Forelimb muscle (tissue), 1 donor: ENCODE data around the gene TMEM141. TPM values are rescaled to one million over a fixed set of nuclear protein-coding genes. Genes with fewer than 3 reads are reported as not detected.
"Not testable (repeated sequence)": the region's sequence is repeated elsewhere in the genome, so short reads cannot be mapped to it uniquely, and the experiment has no call there.

Source experiments
- DNase-seq: peaks from one replicate; pipeline ENCODE4 v3.0.0-alpha.2; 2013; ENCODE audit warnings: low read depth
- polyA plus RNA-seq: library from polyadenylated mRNA; unstranded; fragments of 120-200 nt; gene quantifications from one replicate; pipeline ENCODE4 v1.2.1, GENCODE V29; 2013; ENCODE audit not compliant: insufficient read length

Gene TMEM141
- polyA plus RNA-seq, 1 donor: 34.8 TPM

DNA sequence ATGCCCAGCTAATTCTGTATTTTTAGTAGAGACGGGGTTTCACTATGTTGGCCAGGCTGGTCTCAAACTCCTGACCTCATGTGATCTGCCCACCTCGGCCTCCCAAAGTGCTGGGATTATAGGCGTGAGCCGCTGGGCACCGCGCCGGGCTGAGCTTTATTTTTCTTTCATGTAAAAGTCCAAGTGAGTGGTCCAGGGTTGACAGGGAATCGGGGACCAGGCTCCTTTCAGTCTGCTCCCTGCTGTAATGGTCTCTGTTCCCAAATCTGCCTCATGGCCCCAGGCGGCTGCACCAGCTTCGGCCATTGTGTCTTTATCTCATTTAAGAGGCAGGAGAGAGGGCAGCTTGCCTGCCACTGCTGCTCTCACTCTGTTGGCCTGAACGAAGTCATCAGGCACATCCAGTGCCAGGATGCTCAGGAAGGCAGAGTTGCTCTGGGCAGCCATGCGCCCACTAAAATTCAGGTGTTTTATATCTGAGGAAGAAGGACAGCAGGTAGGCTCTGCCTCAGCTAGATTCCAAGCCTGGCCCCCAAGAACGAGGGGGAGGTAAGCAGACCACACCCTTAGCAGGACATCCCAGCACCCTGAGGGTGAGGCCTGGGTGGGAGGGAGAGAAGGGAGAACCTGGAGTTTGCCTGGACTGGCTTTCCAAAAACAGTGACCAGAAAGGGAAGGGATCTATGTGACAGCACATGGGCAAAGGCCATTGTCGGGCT lies 3.3 kb downstream of the TMEM141 start:
- DNase-seq: no peak

DNA sequence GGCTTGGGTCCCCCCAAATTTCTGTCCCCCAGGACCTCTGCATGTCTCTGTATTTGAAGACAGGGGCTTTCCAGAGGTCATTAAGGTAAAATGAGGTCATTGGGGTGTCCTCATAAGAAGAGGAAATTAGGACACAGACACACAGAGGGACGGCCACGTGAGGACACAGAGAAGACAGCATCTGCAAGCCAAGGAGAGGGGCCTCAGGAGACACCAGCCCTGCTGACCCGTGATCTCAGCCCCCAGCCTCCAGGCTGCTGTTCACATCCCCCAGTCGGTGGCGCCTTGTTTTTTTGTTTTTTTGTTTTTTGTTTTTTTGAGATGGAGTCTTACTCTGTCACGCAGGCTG lies 3.8 kb downstream of the TMEM141 start:
- DNase-seq: no peak

DNA sequence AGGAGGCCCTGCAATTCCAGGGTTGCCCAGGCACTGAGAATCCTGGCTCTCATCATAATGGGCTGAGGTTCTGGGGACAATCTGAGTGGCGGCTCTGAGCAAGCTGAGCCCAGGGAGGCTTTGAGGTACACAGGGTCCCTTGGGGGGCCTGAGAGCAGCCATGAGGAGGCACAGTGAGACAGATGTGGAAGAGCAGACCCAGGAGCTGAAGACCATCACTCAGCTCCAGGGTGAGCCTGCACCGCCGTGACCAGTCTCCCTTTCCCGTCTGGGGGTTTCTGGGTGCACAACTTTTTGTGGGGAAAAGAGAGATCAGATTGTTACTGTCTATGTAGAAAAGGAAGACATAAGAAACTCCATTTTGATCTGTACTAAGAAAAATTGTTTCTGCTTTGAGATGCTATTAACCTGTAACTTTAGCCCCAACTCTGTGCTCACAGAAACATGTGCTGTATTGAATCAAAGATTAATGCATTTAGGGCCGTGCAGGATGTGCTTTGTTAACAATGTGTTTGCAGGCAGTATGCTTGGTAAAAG lies 5.2 kb downstream of the TMEM141 start, which contains the start of gene CCDC183:
Gene CCDC183, plus strand, starts transcription at position 101 of the 537 bp plus-strand sequence. Its CDS starts 60 bp downstream, at position 161.
- no peak for DNase-seq

DNA sequence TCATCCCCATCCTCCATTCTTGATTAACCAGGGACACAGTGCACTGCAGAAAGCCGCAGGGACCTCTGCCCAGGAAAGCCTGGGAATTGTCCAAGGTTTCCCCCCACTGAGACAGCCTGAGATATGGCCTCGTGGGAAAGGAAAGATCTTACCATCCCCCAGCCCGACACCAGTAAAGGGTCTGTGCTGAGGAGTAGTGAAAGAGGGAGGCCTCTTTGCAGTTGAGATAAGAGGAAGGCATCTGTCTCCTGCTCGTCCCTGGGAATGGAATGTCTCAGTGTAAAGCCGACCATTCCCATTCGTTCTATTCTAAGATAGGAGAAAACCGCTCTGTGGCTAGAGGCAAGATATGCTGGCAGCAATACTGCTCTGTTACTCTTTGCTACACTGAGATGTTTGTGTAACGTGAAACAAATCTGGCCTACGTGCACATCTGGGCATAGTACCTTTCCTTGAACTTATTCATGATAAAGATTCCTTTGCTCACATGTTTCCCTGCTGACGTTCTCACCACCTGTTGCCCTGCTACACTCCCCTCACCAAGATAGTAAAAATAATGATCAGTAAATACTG lies 5.7 kb downstream of the TMEM141 start:
- DNase-seq: not testable (repeated sequence)

DNA sequence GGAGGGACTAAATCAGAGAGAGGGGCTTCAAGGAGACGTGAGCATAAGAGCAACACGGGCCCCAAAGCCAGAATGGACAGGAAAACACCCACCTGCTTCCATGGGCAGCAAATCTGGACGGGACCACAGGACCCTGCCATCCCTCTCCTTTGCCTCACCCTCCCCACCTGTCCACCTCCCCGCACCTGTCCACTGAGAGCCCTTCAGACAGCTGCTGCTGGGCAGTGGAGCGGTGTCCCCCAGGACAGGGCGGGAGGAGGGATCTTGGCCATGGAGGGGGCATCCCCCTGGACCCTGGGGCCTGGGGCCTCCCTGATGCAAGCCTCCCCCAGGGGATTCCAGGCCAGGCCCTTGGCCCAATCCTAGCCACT lies 7.5 kb downstream of the TMEM141 start:
- no peak for DNase-seq

DNA sequence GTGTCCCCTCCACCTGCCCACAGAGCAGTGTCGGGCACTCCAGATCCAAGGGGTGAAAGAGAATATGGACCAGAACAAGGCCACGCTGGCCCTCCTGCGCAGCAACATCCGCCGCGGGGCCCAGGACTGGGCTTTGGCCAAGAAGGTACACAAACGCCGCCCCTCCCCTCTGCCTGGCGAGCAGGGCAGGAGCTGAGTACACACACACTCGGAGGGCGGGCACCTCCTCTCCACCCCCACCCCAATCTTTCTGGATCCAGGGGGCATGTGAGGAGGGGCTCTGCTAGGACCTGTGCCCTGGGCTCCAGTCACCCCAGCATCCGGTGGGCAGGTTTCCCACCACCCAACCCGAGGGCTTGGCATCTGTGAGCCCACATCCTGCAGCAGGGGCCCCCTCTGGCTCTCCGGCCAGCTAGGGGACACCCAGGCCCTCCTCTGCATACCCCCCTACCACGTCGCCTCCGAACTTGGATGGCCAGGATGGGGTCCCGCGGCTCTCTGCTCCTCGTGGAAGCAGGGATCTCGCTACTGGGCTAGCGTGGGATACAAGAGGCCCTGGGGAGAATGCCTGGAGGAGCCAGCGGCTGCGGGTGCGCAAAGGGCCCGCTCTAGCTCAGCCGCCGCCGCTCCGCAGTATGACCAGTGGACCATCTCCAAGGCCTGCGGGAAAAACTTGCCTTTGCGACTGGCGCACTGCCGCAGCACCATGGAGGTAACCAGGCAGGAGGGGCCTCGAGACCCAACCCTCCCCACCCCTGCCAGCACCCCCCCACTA lies 8.1 kb downstream of the TMEM141 start:
- no peak for DNase-seq

DNA sequence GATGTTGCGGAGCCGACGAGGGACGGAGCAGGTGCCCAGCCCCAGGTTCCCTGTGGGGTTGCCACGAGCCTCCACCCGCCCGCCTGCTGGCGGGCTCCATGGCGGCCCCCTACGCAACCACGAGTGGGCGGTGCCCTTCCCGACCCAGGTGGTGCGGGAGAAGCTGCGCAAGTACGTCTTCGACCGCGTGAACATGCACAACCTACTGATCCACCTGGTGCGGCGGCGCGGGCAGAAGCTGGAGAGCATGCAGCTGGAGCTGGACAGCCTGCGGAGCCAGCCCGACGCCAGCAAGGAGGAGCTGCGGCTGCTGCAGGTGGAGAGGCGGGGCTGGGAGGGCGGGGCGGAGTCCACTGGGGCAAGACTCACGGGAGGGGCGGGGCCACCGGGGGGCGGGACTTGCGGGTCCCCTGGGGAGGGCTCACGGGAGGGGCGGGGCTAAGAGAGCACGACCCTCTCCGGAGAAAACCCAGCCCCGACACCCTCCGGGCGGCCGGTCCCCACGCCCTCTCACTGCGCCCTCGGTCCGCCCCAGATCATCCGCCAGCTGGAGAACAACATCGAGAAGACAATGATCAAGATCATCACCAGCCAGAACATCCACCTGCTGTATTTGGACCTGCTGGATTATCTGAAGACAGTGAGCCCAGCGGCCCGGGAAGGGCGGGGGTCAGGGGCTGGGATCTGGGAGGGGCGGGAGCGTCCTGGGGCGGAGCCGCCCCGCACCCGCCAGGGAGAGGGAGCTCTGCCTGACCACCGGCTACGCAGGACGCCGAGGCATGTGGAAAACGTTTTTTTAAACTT lies 8.9 kb downstream of the TMEM141 start:
- DNase-seq: no peak

DNA sequence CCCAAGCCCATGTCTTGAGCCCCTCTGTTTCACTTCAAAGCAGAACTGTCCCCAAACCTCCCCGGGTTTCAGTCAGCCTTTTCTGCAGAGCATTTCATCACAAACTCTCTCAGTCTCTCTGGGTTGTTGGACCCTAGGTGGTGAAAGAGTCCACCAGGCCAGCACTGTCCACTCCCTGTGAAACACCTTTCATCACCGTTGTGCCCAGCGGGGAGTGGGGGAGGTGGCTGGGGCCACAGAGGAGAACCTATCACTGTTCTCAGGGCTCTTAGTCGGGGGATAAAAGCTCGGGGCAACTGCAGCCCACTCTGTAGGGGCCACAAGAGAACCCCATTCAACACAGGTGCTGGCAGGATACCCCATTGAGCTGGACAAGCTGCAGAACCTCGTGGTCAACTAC lies 11.2 kb downstream of the TMEM141 start:
- DNase-seq: no peak

DNA sequence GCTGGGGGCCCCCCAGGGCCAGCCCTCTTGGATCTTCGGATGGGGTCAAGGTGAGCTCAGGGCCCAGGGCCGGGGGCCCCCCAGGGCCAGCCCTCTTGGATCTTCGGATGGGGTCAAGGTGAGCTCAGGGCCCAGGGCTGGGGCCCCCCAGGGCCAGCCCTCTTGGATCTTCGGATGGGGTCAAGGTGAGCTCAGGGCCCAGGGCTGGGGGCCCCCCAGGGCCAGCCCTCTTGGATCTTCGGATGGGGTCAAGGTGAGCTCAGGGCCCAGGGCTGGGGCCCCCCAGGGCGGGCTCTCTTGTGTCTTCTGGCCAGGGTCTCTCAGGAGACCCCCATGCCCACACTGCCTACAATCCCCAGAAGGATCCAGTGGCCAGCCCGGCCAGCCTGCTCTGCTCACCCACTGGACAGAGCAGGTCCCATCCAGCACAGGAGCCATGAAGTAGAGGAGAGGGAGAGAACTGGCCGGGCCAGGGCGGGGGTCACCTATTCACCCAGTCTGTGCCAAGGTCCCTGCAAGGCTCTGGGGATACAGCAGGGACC lies 11.9 kb downstream of the TMEM141 start:
- DNase-seq: not testable (repeated sequence)

DNA sequence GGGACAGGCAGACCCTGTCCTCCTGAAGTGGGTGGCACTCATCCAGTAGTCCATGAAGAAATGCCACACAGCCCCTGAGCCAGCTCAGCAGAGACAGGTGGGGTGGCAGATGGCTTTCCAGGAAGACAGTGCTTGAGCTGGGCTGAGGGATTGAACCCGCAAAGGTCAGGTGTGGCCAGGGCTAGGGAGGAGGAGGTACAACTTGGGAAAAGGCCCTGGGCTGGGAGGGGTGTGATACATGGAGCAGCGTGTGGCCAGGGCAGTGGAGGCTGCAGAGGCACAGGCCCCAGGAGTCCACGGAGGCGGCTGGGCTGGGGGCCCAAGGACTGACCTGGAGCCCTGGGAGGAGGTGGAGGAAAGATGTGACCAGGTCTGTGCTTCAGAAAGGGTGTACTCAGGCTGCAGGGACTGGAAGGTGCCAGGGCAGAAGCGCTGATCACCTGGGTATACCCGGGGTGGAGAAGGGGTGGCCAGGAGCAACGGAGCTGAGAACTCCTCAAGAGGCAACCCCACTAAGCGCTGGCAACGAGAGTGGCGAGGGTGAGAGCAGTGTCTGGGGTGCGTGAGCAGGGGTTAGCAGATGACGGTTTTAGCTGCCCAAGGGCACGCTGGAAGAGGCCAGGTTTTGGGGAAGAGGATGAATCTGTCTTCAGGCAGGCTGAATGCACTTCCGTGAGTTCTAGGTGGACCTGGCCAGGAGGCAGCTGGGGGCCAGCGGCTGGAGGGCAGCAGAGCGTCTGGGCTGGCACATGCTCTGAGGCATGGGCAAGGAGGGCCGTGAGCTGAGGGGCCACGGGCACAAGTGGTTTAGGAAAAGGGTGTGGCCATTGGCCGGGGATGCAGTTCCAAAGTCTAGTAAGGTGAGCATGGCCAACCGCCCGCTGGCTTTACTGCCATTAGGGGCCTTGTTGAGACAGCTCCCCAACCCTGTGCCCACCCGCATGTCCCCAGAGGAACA lies 12.7 kb downstream of the TMEM141 start:
- DNase-seq: no peak

DNA sequence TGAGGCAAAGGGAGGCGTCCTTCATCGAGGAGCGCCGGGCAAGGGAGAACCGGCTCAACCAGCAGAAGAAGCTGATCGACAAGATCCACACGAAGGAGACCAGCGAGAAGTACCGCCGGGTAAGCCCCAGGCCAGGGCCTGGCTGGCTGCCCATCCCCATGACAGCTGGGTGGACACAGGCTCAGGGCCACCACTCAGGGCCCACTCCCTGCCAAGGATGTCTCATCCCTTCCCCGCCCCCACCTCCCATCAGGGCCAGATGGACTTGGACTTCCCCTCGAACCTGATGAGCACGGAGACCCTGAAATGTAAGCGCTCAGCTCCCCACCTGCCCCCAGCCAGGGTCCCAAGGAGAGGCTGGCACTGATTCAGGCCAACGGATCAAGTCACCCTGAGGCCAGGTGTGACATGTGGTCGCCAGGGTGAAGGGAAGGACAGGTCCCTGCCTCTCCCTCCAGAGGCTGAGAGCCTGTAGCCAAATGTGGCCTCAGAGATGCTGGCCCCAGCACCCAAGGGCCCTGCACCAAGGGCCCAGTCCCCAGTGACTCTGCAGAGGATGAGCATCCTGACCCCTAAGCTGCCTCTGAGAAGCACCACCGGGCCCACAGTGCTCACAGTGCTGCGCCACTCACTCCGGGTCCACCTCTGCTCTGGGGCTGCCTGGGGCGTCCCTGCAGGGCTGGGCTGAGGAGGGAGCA lies 13.5 kb downstream of the TMEM141 start:
- DNase-seq: no peak

DNA sequence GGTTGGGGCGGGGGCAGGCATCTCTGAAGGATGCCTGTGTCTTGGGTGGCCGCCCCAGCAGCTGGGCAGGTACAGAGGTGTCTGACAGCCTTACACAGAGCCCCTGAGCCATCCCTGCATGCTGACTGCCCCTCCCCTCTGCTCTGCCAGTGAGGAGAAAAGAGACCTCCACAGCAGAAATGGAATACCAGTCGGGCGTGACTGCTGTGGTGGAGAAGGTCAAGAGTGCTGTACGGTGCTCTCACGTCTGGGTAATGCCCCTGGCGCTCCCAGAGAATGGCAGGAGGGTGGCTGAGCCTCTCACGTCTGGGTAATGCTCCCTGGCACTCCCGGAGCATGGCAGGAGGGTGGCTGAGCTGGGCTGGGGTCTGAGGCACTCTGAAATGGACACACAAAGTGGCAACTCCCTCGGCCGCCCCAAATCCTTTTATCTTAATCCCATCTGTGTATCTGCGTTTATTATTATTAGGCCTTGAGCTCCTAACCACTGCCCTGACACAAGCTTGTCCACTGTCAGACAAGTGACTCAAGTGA lies 14.1 kb downstream of the TMEM141 start:
- DNase-seq: no peak

DNA sequence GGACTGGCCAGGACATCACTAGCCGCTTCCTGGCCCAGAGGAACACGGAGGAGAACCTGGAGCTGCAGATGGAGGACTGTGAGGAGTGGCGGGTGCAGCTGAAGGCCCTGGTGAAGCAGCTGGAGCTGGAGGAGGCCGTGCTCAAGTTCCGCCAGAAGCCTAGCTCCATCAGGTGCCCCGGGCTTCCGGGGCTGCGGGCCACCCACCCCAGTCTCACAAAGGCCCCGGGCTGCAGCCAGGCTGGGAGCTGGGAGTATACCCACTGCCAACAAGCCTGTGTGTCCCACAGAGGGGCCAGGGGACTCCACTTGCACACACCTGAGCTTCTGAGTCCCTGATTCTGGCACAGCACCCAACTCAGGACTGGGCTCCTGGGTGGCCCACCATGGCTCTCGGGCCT lies 14.9 kb downstream of the TMEM141 start:
- DNase-seq: no peak

DNA sequence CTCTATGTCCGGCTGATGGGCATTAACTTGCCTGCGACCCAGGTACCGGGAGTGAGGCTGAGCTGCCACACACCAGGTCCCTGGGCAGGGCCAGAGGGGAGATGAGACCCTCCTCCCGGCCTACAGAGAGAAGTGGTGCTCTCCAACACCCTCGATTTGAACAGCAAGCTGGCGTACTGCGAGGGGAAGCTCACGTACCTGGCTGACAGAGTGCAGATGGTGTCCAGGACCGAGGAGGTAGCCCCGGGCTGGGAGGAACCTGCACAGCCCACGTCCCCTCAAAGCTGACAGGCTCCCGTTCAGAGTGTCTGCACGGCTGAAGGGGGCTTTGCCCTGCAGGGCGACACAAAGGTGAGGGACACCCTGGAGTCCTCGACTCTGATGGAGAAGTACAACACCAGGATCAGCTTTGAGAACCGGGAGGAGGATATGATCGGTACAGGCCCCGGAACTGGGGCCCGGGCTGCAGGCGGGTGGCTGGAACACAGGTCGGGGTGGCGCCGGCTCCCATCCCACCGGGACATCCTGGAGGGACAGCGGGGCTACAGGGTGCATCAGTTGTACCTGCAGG lies 15.6 kb downstream of the TMEM141 start:
- no peak for DNase-seq

DNA sequence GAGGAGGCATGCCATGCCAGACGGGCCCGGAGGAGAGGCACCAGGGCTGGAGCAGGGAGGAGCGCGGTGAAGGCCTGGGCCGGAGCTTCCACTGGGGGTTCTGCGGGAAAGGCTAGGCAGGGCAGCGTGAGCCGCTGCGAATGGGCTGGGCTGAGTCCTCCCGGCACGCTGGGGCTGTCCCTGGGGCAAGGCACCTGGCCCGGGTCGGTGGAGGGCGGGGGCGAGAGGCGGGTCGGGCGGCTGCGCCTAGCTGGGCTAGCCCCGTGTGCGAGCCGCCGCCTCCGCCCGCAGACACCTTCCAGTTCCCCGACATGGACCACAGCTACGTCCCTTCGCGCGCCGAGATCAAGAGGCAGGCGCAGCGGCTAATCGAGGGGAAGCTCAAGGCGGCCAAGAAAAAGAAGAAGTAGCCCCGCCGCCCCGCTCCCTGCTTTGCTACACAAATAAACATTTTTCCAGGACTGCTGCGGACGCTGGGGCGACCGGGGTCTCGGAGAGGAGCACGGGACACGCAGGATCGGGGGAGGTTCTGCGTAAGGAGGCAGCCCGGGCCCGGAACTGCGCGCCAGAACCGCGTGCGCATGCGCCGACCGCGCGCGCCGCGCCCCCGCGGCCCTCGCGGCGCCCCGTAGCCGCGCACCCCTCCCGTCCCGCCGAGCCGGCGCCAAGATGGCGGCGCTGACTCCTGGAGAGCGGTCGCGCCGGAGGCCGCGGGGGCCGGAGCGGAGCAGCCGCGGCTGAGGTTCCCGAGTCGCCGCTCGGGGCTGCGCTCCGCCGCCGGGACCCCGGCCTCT lies 16.3 kb downstream of the TMEM141 start, which contains the start of gene RABL6:
Gene RABL6, plus strand, starts transcription at position 668 of the 794 bp plus-strand sequence. CDS start 249 bp downstream, outside the sequence.
- DNase-seq: peak; percentile 48

DNA sequence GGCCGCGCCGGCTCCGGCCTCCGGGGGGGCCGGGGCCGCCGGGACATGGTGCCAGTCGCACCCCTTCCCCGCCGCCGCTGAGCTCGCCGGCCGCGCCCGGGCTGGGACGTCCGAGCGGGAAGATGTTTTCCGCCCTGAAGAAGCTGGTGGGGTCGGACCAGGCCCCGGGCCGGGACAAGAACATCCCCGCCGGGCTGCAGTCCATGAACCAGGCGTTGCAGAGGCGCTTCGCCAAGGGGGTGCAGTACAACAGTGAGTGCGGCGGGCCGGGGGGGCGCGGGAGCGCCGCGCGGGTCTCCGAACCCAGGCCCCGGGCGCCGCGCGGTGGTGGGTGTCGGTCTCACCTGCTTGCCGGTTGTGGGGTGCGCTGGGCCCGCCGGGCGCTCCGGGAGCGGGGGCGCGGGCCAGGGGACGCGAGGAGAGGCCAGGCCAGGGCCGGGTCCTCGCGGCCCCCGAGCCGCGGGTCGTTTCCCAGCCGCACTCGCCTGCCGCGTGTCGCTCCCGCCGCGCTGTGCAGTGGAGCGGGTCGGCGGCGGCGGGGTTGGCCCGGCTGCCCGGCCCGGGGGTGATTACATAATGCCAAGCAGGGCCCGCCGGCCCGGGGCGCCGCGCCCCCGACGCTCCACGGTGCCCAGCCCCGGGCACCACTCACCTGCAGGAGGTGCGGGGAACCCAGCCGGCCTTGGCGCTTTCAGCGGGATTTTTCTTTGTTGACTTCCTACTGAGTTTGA lies 17.1 kb downstream of the TMEM141 start:
- no peak for DNase-seq

DNA sequence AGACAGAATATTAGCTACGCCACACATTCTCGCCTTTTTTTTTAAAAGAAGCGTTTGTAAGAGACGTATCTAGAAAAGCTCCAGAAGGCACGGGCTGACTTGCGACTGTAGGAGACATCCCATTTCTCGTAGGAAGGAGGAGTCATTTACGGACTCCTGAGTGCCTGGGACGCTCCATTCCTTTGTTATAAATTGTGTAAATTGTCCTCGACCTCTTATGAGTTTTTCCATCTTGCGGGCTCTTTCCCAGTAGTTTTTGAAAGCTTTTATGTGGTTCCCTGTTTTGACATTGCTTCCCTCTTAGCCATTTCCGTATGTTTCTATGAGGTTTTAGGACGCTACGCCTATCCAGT lies 17.6 kb downstream of the TMEM141 start:
- no peak for DNase-seq
